ENCODE data around the gene HDAC11.
"Not testable (repeated sequence)": the region's sequence is repeated elsewhere in the genome, so short reads cannot be mapped to it uniquely, and the experiment has no call there.

Gene HDAC11

GRCh38 chr3:13433912-13434311, 46.2 kb upstream of the HDAC11 start:
- H3K4me2 ChIP-seq (ENCODE audit: low read depth, low read length): no peak overlapping the region
- no peak overlapping the region for H3K27ac ChIP-seq (ENCODE audit: low read length)
- H3K79me2 ChIP-seq (ENCODE audit: low read length): no peaks in the 10 kb centered on the region

GRCh38 chr3:13436213-13436612, 43.9 kb upstream of the HDAC11 start:
- H3K4me1 ChIP-seq (ENCODE audit: low read length); H3K79me2 ChIP-seq (ENCODE audit: low read length); H3K9me3 ChIP-seq (replicated peaks; ENCODE audit: insufficient read depth, low read length); DNase-seq; H2AFZ ChIP-seq (ENCODE audit: low read length); H3F3A ChIP-seq (ENCODE audit: insufficient read depth, low read length); H3K4me2 ChIP-seq (ENCODE audit: low read depth, low read length); H4K20me1 ChIP-seq (ENCODE audit: insufficient read depth, low read length); H3K27ac ChIP-seq (ENCODE audit: low read length); H3K27me3 ChIP-seq (replicated peaks; ENCODE audit: insufficient read depth, low read length); H3K9me2 ChIP-seq (replicated peaks; ENCODE audit: insufficient read depth, low read length); H3K4me3 ChIP-seq (ENCODE audit: low read length); H3K9ac ChIP-seq (ENCODE audit: low read length); H3K36me3 ChIP-seq (replicated peaks; ENCODE audit: insufficient read depth, low read length): not testable (repeated sequence)

More at GRCh38 chr3:13433912-13434311, 46.2 kb upstream of the HDAC11 start:
- peaks cover 3% of the 10 kb centered on the region; the same call in 1 of the 2 replicates for H3F3A ChIP-seq (ENCODE audit: insufficient read depth, low read length)
- no peak overlapping the region for H3K4me3 ChIP-seq (ENCODE audit: low read length)
- H3K27me3 ChIP-seq (replicated peaks; ENCODE audit: insufficient read depth, low read length): no peaks in the 10 kb centered on the region
- H3K4me1 ChIP-seq (ENCODE audit: low read length): peaks cover 10% of the 10 kb centered on the region
- H2AFZ ChIP-seq (ENCODE audit: low read length): no peak overlapping the region
- no peaks in the 10 kb centered on the region for H3K9me2 ChIP-seq (replicated peaks; ENCODE audit: insufficient read depth, low read length)
- no peak for TF ChIP-seq EZH2 (optimal IDR thresholded peaks at IDR 0.05; ENCODE audit: low read depth, low read length)
- no peak for TF ChIP-seq EZH2phosphoT487 (IDR thresholded peaks at IDR 0.05; ENCODE audit: low read length)
- no peak for TF ChIP-seq CTCF (IDR thresholded peaks at IDR 0.05; ENCODE audit: low read length)
- no peaks in the 10 kb centered on the region for H4K20me1 ChIP-seq (ENCODE audit: insufficient read depth, low read length)
- H3K9ac ChIP-seq (ENCODE audit: low read length): no peak overlapping the region
- no peaks in the 10 kb centered on the region for H3K36me3 ChIP-seq (replicated peaks; ENCODE audit: insufficient read depth, low read length)
- H3K9me3 ChIP-seq (replicated peaks; ENCODE audit: insufficient read depth, low read length): no peaks in the 10 kb centered on the region
- no peak for DNase-seq

GRCh38 chr3:13440204-13440817, 39.8 kb upstream of the HDAC11 start:
- Histone ChIP-seq H3K27me3 (replicated peaks; ENCODE audit: insufficient read depth, low read length) (no peaks in the 10 kb centered on the region), H2AFZ (ENCODE audit: low read length) (no peak overlapping the region), H3K79me2 (ENCODE audit: low read length) (no peaks in the 10 kb centered on the region), H3K27ac (ENCODE audit: low read length) (no peak overlapping the region), H3K4me1 (ENCODE audit: low read length) (no peaks in the 10 kb centered on the region), H3K4me3 (ENCODE audit: low read length) (no peak overlapping the region), H3K9me2 (replicated peaks; ENCODE audit: insufficient read depth, low read length) (no peaks in the 10 kb centered on the region), H3K36me3 (replicated peaks; ENCODE audit: insufficient read depth, low read length) (no peaks in the 10 kb centered on the region), H3F3A (ENCODE audit: insufficient read depth, low read length) (no peaks in the 10 kb centered on the region; the same call in 1 of the 2 replicates), H3K9me3 (replicated peaks; ENCODE audit: insufficient read depth, low read length) (no peaks in the 10 kb centered on the region), H3K4me2 (ENCODE audit: low read depth, low read length) (no peak overlapping the region), H3K9ac (ENCODE audit: low read length) (no peak overlapping the region), H4K20me1 (ENCODE audit: insufficient read depth, low read length) (no peaks in the 10 kb centered on the region)
- TF ChIP-seq EZH2phosphoT487 (IDR thresholded peaks at IDR 0.05; ENCODE audit: low read length) (no peak), CTCF (IDR thresholded peaks at IDR 0.05; ENCODE audit: low read length) (no peak)
- no peak for DNase-seq

GRCh38 chr3:13442882-13443281, 37.2 kb upstream of the HDAC11 start:
- H3K9me3 ChIP-seq (replicated peaks; ENCODE audit: insufficient read depth, low read length); H3K9me2 ChIP-seq (replicated peaks; ENCODE audit: insufficient read depth, low read length); H3K4me3 ChIP-seq (ENCODE audit: low read length); H2AFZ ChIP-seq (ENCODE audit: low read length); DNase-seq; H3F3A ChIP-seq (ENCODE audit: insufficient read depth, low read length); H3K27me3 ChIP-seq (replicated peaks; ENCODE audit: insufficient read depth, low read length); H3K36me3 ChIP-seq (replicated peaks; ENCODE audit: insufficient read depth, low read length); H3K79me2 ChIP-seq (ENCODE audit: low read length); H3K4me2 ChIP-seq (ENCODE audit: low read depth, low read length); H3K9ac ChIP-seq (ENCODE audit: low read length); H3K27ac ChIP-seq (ENCODE audit: low read length); H4K20me1 ChIP-seq (ENCODE audit: insufficient read depth, low read length); H3K4me1 ChIP-seq (ENCODE audit: low read length): not testable (repeated sequence)

All from MM.1S (cell line).